ENCODE results near the gene KLHDC7B. TPM values are rescaled to one million over a fixed set of nuclear protein-coding genes. Genes with fewer than 3 reads are reported as not detected.
"Not testable (repeated sequence)": the region's sequence is repeated elsewhere in the genome, so short reads cannot be mapped to it uniquely, and the experiment has no call there.

Gene KLHDC7B
- total and polyA plus RNA-seq, 10 of the 15 experiments (the other 5 are each of a cell fraction or from before 2014, with no cell fraction given) = 0.05 to 2.2 (median 0.93) TPM; not detected in 2

GRCh38 chr22:50519151-50519550 lies 26.5 kb upstream of the KLHDC7B start (continued):
- TF ChIP-seq E2F8 (IDR thresholded peaks at IDR 0.05; ENCODE audit: low read depth, partially characterized antibody) (no peak), DPF2 (IDR thresholded peaks at IDR 0.05) (no peak)

GRCh38 chr22:50520184-50520583 lies 25.5 kb upstream of the KLHDC7B start:
- in situ Hi-C loops (cut with MboI); H3K9ac ChIP-seq (ENCODE audit: control insufficient read depth, insufficient read depth, low read length); BruUV-seq (replicated peaks); ATAC-seq; H3K9me3 ChIP-seq (replicated peaks; ENCODE audit: control insufficient read depth, insufficient read depth, low read length); RAD21 ChIA-PET (ENCODE audit: unreplicated experiment); DNase-seq (ENCODE audit: low read depth, low spot score); H3K27me3 ChIP-seq (replicated peaks in 1 of 2; ENCODE audit: control insufficient read depth in 2 of 2, insufficient read depth in 2 of 2, low read length in 1 of 2); SMC1A ChIA-PET (ENCODE audit: uncharacterized antibody, unreplicated experiment); CTCF ChIA-PET; H3K4me2 ChIP-seq (ENCODE audit: control insufficient read depth, insufficient read depth); H3K4me3 ChIP-seq; POLR2A ChIA-PET; FAIRE-seq; H3K27ac ChIP-seq (ENCODE audit: control insufficient read depth, insufficient read depth); intact Hi-C loops (cut with micrococcal nuclease; ENCODE audit: unreplicated experiment); H2AFZ ChIP-seq (ENCODE audit: control insufficient read depth, low read depth, low read length); H4K20me1 ChIP-seq (ENCODE audit: control insufficient read depth, insufficient read depth); H3K4me1 ChIP-seq (ENCODE audit: control insufficient read depth, insufficient read depth, low read length): not testable (repeated sequence)
- Histone ChIP-seq H3K36me3 (ENCODE audit: control insufficient read depth in 2 of 2, insufficient read depth in 2 of 2, low read length in 1 of 2) (peaks cover 5 to 53% of the 10 kb centered on the region in 2 experiments; a peak in 3 of 4 replicates), H3K79me2 (ENCODE audit: control insufficient read depth, insufficient read depth, low read length) (peaks cover 16% of the 10 kb centered on the region)
- 93% methylated on average over 8 of the region's 8 CpGs for WGBS (ENCODE audit: insufficient coverage, insufficient replicate concordance, low lambda C conversion rate, missing lambda C conversion rate)

Data from GM12878 (cell line).